Caco-2 (cell line): ENCODE data around the gene FRMD1. TPM values are rescaled to one million over a fixed set of nuclear protein-coding genes. Genes with fewer than 3 reads are reported as not detected.

ENCODE experiments used
- BruUV-seq: library from RNA; stranded (reverse); fragments of 400-500 nt; replicated peaks from 2 replicates; lab custom pipeline; 2021; lab: Mats Ljungman, UMichigan
- CTCF ChIA-PET: fragments of 300-600 bp; sonication (Branson Sonifier 250); formaldehyde crosslinking; loops from one replicate; lab custom pipeline; 2022; ENCODE audit warnings: antibody characterized with exemption; lab: Charles Lee
- POLR2A ChIA-PET: fragments of 300-600 bp; sonication (Branson Sonifier 250); formaldehyde crosslinking; loops from one replicate; lab custom pipeline; 2022; ENCODE audit warnings: antibody characterized with exemption; lab: Charles Lee
- DNase-seq, 2 experiments: peaks; one replicate each; pipeline versions ENCODE4 v3.0.0 to v3.0.0-alpha.2; 2020 to 2022
- H3K27me3 ChIP-seq: replicated peaks from 2 replicates; pipeline ENCODE4 v1.6.0; 2011; ENCODE audit warnings: low read length; ENCODE audit not compliant: control insufficient read depth, insufficient read depth
- H3K36me3 ChIP-seq: 2 replicates; pipeline ENCODE4 v1.5.1; 2011; ENCODE audit warnings: low read length; ENCODE audit not compliant: control insufficient read depth, insufficient read depth
- H3K4me1 ChIP-seq: fragments of 250-450 bp; sonication (Bioruptor Pico); 2 replicates; pipeline ENCODE4 v1.5.1; 2020; ENCODE audit warnings: mild to moderate bottlenecking
- H3K4me3 ChIP-seq: 2 replicates; pipeline ENCODE4 v1.5.1; 2011; ENCODE audit warnings: low read depth, mild to moderate bottlenecking, control low read depth, low read length
- H3K9me3 ChIP-seq: fragments of 250-450 bp; sonication (Bioruptor Pico); 2 replicates; pipeline ENCODE4 v1.5.1; 2020; ENCODE audit warnings: mild to moderate bottlenecking, moderate library complexity
- H3K27ac Mint-ChIP-seq: one replicate; pipeline ENCODE4 v1.8.0; 2022; ENCODE audit warnings: mixed read lengths; ENCODE audit not compliant: unreplicated experiment
- H3K27me3 Mint-ChIP-seq: one replicate; pipeline ENCODE4 v1.8.0; 2022; ENCODE audit warnings: mixed read lengths; ENCODE audit not compliant: insufficient read depth, unreplicated experiment
- H3K36me3 Mint-ChIP-seq: one replicate; pipeline ENCODE4 v1.8.0; 2022; ENCODE audit warnings: mild to moderate bottlenecking, mixed read lengths; ENCODE audit not compliant: insufficient read depth, unreplicated experiment
- H3K4me1 Mint-ChIP-seq: one replicate; pipeline ENCODE4 v1.8.0; 2022; ENCODE audit warnings: low read depth, mixed read lengths; ENCODE audit not compliant: unreplicated experiment
- H3K4me3 Mint-ChIP-seq: one replicate; pipeline ENCODE4 v1.8.0; 2022; ENCODE audit warnings: mild to moderate bottlenecking, moderate library complexity, mixed read lengths; ENCODE audit not compliant: unreplicated experiment
- H3K9me3 Mint-ChIP-seq: one replicate; pipeline ENCODE4 v1.8.0; 2022; ENCODE audit warnings: mixed read lengths; ENCODE audit not compliant: unreplicated experiment
- intact Hi-C: fragments of 100-400 bp; cut with micrococcal nuclease; formaldehyde crosslinking; loops from one replicate; pipeline ENCODE4 v1.10.0; 2022; ENCODE audit not compliant: unreplicated experiment
- total RNA-seq: library from RNA; stranded (reverse); gene quantifications from 2 replicates; pipeline ENCODE4 v1.2.3, GENCODE V29; 2022
- TF ChIP-seq, protein P1 (sequence below), 2 experiments: fragments of 200-600 bp in 1 of 2; IDR thresholded peaks; 1 replicate in 1 of 2; 2 replicates in 1 of 2; pipeline versions ENCODE4 v1.5.1 to v1.8.0; 2011 to 2022; ENCODE audit warnings: antibody characterized with exemption in 1 of 2, control low read depth in 1 of 2, inconsistent platforms in 1 of 2, low read depth in 1 of 2, low read length in 1 of 2, mild to moderate bottlenecking in 1 of 2, moderate library complexity in 1 of 2; ENCODE audit not compliant: insufficient read depth in 1 of 2, severe bottlenecking in 1 of 2, unreplicated experiment in 1 of 2

Gene FRMD1
- total RNA-seq, 1 experiment from 2014 or later, result 0.14 TPM

DNA sequence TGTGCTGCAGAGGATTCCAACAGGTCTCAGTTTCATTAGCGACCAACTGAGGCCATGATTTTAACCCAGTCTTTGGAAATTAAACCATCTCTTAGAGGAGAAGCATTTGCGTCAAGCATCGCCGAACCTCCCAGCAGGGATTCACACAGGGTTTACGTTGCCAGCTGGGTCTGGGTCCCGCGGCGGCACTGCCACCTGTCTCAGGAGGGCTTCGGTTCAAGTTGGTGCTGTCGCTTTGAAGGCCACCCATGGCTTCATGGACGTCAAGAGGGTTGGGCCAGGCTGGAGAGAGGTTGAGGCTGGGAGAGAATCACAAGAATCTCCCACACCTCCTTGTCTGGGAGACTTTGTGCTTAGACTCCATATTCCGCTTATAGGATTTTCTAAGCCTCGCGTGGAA, 43.0 kb upstream of the FRMD1 start:
- intact Hi-C loops, result no loop called here
- CTCF ChIA-PET, result no interaction called here

DNA sequence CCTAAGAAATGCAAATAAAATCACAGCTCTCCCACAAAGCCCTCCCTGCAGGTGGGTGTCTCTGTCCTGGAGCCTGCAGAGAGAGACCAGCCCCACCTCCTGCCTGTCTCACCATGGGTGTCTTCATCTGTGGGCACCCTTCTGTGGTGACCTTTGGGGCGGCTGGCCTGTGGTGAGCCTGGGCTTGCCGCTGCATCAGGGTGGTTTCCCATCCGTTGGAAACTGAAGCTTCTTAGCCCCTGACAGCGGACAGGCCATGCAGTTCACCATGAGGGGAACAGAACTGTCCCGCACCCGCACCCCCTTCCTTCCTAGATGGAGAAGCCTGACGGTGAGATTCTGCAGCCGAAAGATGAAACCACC, 42.3 kb upstream of the FRMD1 start:
- Mint-ChIP-seq H3K27me3 (no peaks in the 10 kb centered on the region), H3K4me3 (no peak overlapping the region), H3K4me1 (no peaks in the 10 kb centered on the region), H3K36me3 (no peaks in the 10 kb centered on the region), H3K27ac (no peak overlapping the region), H3K9me3 (no peaks in the 10 kb centered on the region)
- intact Hi-C loops, result no loop called here
- no TSS peak for BruUV-seq
- H3K4me3 ChIP-seq, result no peak overlapping the region
- no peak for DNase-seq
- TF ChIP-seq, protein P1, sequence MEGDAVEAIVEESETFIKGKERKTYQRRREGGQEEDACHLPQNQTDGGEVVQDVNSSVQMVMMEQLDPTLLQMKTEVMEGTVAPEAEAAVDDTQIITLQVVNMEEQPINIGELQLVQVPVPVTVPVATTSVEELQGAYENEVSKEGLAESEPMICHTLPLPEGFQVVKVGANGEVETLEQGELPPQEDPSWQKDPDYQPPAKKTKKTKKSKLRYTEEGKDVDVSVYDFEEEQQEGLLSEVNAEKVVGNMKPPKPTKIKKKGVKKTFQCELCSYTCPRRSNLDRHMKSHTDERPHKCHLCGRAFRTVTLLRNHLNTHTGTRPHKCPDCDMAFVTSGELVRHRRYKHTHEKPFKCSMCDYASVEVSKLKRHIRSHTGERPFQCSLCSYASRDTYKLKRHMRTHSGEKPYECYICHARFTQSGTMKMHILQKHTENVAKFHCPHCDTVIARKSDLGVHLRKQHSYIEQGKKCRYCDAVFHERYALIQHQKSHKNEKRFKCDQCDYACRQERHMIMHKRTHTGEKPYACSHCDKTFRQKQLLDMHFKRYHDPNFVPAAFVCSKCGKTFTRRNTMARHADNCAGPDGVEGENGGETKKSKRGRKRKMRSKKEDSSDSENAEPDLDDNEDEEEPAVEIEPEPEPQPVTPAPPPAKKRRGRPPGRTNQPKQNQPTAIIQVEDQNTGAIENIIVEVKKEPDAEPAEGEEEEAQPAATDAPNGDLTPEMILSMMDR (IDR thresholded peaks at IDR 0.05; ENCODE audit: insufficient read depth in 1 of 2, low read depth in 1 of 2, low read length in 1 of 2, severe bottlenecking in 1 of 2, unreplicated experiment in 1 of 2), result no peak
- H3K27me3 ChIP-seq, result no peaks in the 10 kb centered on the region
- no peaks in the 10 kb centered on the region for H3K9me3 ChIP-seq
- no peaks in the 10 kb centered on the region; the same call in 1 of the 2 replicates for H3K4me1 ChIP-seq
- POLR2A ChIA-PET, result no interaction called here
- CTCF ChIA-PET, result no interaction called here
- no peaks in the 10 kb centered on the region for H3K36me3 ChIP-seq

More for the DNA sequence above, 43.0 kb upstream of the FRMD1 start:
- Mint-ChIP-seq H3K4me3 (no peak overlapping the region), H3K9me3 (no peaks in the 10 kb centered on the region), H3K27ac (no peak overlapping the region), H3K27me3 (no peaks in the 10 kb centered on the region), H3K36me3 (no peaks in the 10 kb centered on the region), H3K4me1 (no peaks in the 10 kb centered on the region)
- H3K36me3 ChIP-seq, result no peaks in the 10 kb centered on the region
- POLR2A ChIA-PET, result no interaction called here
- H3K9me3 ChIP-seq, result no peaks in the 10 kb centered on the region
- no TSS peak for BruUV-seq
- H3K27me3 ChIP-seq, result no peaks in the 10 kb centered on the region
- TF ChIP-seq, protein P1 (IDR thresholded peaks at IDR 0.05; ENCODE audit: insufficient read depth in 1 of 2, low read depth in 1 of 2, low read length in 1 of 2, severe bottlenecking in 1 of 2, unreplicated experiment in 1 of 2), result no peak
- no peak overlapping the region for H3K4me3 ChIP-seq
- no peak for DNase-seq
- H3K4me1 ChIP-seq, result no peaks in the 10 kb centered on the region; the same call in 1 of the 2 replicates

DNA sequence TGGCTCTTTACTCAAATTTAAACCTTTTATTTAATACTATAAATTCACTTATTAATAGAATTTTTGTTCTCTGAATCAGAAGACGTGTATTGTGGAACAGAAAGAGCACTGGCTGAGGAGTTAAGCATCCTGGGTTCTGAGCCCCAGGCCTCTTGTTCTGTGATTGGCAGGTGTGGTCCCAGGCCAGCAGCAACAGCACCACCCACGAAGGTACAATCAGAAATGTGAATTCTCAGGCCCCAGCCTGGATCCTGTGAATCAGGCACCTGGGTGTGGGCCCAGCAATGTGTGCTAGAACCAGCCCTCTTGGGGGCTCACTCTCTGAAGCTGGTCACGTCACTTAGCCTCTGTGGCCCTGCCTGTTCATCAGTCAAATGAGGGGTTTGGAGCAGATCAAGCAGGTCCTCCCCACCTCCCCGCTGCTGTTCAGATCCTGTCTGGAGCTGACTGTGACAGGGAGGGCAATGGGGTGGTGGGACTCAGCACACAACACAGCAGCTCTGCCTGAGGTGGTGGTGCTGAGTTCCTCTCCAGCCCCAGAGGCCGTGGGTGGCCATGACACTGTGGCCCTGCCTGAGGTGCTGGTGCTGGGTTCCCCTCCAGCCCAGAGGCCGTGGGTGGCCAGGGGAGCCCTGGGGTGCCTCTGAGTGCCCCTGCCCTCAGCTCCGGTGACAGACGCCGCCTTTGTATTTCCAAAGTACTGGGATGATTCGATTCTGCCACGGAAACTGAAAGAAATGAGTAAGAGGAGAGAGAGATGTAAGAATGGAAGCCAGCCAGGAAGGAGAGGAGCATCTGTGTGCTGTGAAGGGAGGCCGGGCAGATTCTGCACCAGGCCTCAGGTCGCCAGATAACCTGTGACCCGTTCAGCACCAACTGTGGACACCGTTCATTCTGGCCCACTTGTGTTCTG, 41.6 kb upstream of the FRMD1 start:
- Mint-ChIP-seq H3K4me1 (no peaks in the 10 kb centered on the region), H3K27ac (no peak overlapping the region), H3K4me3 (no peak overlapping the region), H3K27me3 (no peaks in the 10 kb centered on the region), H3K36me3 (no peaks in the 10 kb centered on the region), H3K9me3 (peaks cover 5% of the 10 kb centered on the region)
- H3K27me3 ChIP-seq, result no peaks in the 10 kb centered on the region
- no peaks in the 10 kb centered on the region for H3K9me3 ChIP-seq
- TF ChIP-seq, protein P1 (IDR thresholded peaks at IDR 0.05; ENCODE audit: insufficient read depth in 1 of 2, low read depth in 1 of 2, low read length in 1 of 2, severe bottlenecking in 1 of 2, unreplicated experiment in 1 of 2), result no peak
- ChIA-PET POLR2A (no interaction called here), CTCF (no interaction called here)
- intact Hi-C loops, result no loop called here
- no peaks in the 10 kb centered on the region; the same call in 1 of the 2 replicates for H3K4me1 ChIP-seq
- no peaks in the 10 kb centered on the region for H3K36me3 ChIP-seq
- DNase-seq, result no peak
- no TSS peak for BruUV-seq
- H3K4me3 ChIP-seq, result no peak overlapping the region
